HG03439 (cell line): ENCODE data around the gene KIF7.
"Not testable (repeated sequence)": the region's sequence is repeated elsewhere in the genome, so short reads cannot be mapped to it uniquely, and the experiment has no call there.

Experiments used
- ATAC-seq: cut with Tn5 transposase; IDR thresholded peaks from one replicate; pipeline ENCODE4 v1.9.1; 2021; ENCODE audit warnings: mild to moderate bottlenecking, moderate library complexity; ENCODE audit not compliant: unreplicated experiment

KIF7 gene

DNA sequence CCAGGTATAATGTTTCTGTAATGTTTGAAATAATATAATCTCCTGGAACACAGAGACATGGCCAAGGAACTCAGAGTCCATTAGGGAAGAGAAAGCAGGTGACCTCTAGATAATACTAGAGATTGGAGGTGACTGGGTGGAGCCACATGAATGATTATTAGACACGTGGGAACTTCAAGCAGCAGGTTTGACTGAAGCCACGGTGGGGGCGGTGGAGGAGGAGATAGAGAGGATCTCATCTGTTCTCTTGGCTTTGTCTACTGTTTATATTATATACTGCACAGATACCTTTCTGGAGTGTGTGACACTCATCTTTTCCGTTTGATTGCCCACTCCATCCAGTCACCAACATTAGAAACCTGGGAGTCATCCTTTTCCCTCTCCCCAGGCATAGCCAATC, 33.7 kb downstream of the KIF7 start:
- ATAC-seq: no peak

GRCh38 chr15:89616228-89616627, 39.0 kb downstream of the KIF7 start:
- no peak for ATAC-seq

- ATAC-seq: no peak
Observed at GRCh38 chr15:89615135-89615534, 40.1 kb downstream of the KIF7 start.

- no peak for ATAC-seq
Observed at GRCh38 chr15:89614164-89614563, 41.1 kb downstream of the KIF7 start.

- no peak for ATAC-seq
Observed at GRCh38 chr15:89613031-89613430, 42.2 kb downstream of the KIF7 start.

GRCh38 chr15:89611317-89611716, 44.0 kb downstream of the KIF7 start:
- ATAC-seq: no peak

DNA sequence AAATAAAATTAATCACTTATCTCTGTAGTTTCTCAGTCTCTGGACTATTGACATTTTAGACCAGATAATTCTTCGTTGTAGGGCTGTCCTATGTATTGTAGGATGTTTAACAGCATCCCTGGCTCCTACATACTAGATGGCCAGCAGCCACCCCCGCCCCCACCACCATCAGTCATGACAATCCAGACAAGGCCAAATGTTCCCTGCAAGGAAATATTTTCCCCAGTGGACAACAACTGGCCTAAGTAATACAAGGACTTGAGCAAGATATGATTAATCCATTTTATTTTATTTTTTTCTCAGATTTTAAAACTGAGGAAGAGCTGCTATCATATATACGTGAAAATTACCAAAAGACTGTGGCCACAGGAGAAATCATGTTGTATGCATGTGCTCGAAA, 56.2 kb downstream of the KIF7 start:
- ATAC-seq: no peak

GRCh38 chr15:89593018-89593417, 62.2 kb downstream of the KIF7 start:
- no peak for ATAC-seq

DNA sequence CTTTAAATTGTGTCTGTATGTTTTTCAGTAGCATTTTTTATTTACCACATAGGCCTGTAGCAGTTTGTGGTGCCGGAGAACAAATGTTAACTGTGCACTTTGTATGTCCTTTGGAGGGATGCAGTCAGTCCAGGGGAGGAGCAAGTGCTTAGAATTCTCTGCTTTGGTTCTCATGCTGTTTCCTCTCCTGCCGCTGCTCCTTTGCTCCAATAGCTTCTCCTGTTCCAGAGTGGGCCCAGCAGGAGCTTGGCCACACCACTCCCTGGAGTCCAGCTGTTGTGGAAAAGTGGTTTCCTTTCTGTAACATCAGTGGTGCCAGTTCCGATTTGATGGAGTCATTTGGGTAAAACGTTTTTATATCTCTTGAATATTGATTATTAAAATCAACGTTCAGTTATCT, 63.4 kb downstream of the KIF7 start:
- no peak for ATAC-seq

GRCh38 chr15:89587955-89588354, 67.3 kb downstream of the KIF7 start:
- no peak for ATAC-seq

- no peak for ATAC-seq
Observed at GRCh38 chr15:89586651-89587050, 68.6 kb downstream of the KIF7 start.

GRCh38 chr15:89580747-89581146, 74.5 kb downstream of the KIF7 start:
- not testable (repeated sequence) for ATAC-seq

DNA sequence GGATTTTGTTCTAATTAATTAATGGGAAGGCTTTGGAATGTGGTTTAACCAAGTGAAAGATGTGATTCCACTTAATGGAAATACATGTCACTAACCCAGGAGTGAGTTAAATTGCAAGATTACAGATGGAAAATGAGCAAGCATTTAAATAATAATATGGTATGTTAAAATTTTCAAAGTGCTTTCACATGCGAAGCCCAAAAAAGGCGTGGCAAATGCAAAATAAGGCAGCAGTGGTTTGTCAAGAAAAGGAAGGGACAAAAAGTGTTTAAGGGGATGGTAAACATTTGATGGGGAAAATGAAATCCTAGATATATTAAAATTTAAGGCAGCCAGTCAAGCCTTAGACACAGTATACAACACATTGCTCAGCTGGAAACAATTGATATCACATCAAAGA, 77.1 kb downstream of the KIF7 start:
- no peak for ATAC-seq
